ENCODE results near the gene BCOR. TPM values are rescaled to one million over a fixed set of nuclear protein-coding genes. Genes with fewer than 3 reads are reported as not detected.
A peak's percentile ranks its signal among the peaks of the same experiment; 100 is the strongest.

BCOR gene
- total RNA-seq, 2 experiments from 2014 or later = 43.9 to 58.0 TPM

GRCh38 chrX:40090961-40091360, 6.8 kb downstream of the BCOR start:
- no peak overlapping the region for H3K27ac Mint-ChIP-seq

GRCh38 chrX:40090050-40090804, 7.5 kb downstream of the BCOR start:
- no peaks in the 10 kb centered on the region for H3K27me3 Mint-ChIP-seq
- H3K9me3 Mint-ChIP-seq (ENCODE audit: low read depth) = no peaks in the 10 kb centered on the region
- peaks cover 10% of the 10 kb centered on the region for H3K36me3 Mint-ChIP-seq
- H3K27ac Mint-ChIP-seq = no peak overlapping the region
- peaks cover 51% of the 10 kb centered on the region for H3K4me1 Mint-ChIP-seq
- peak; percentile 40 for ATAC-seq
- DNase-seq = no peak
- H3K4me3 Mint-ChIP-seq = peak overlapping the region; percentile 54
- CTCF ChIA-PET = interaction anchor here (2.1 kb wide), 1 partner anchor 76 kb away, joined by 6 read pairs; no protein-coding TSS in a partner anchor

More at GRCh38 chrX:40090961-40091360, 6.8 kb downstream of the BCOR start:
- H3K27me3 Mint-ChIP-seq = no peaks in the 10 kb centered on the region
- peak overlapping the region; percentile 54 for H3K4me3 Mint-ChIP-seq
- peaks cover 49% of the 10 kb centered on the region for H3K4me1 Mint-ChIP-seq
- DNase-seq (no peak), ATAC-seq (no peak)
- H3K9me3 Mint-ChIP-seq (ENCODE audit: low read depth) = no peaks in the 10 kb centered on the region
- CTCF ChIA-PET = no interaction called here
- H3K36me3 Mint-ChIP-seq = peaks cover 9% of the 10 kb centered on the region

GRCh38 chrX:40088803-40089540, 8.8 kb downstream of the BCOR start:
- DNase-seq (no peak), ATAC-seq (no peak)
- H3K4me3 Mint-ChIP-seq = no peak overlapping the region
- H3K36me3 Mint-ChIP-seq = peaks cover 9% of the 10 kb centered on the region
- no peak overlapping the region for H3K27ac Mint-ChIP-seq
- peaks cover 59% of the 10 kb centered on the region for H3K4me1 Mint-ChIP-seq
- no peaks in the 10 kb centered on the region for H3K9me3 Mint-ChIP-seq (ENCODE audit: low read depth)
- CTCF ChIA-PET = interaction anchor here (2.1 kb wide), 1 partner anchor 75 kb away, joined by 6 read pairs; no protein-coding TSS in a partner anchor
- H3K27me3 Mint-ChIP-seq = no peaks in the 10 kb centered on the region

GRCh38 chrX:40088299-40088625, 9.5 kb downstream of the BCOR start:
- ATAC-seq (no peak), DNase-seq (no peak)
- Mint-ChIP-seq H3K9me3 (ENCODE audit: low read depth) (no peaks in the 10 kb centered on the region), H3K4me3 (no peak overlapping the region), H3K27me3 (no peaks in the 10 kb centered on the region), H3K36me3 (peaks cover 8% of the 10 kb centered on the region), H3K4me1 (peaks cover 57% of the 10 kb centered on the region), H3K27ac (no peak overlapping the region)
- CTCF ChIA-PET = interaction anchor here (2.1 kb wide), 1 partner anchor 75 kb away, joined by 6 read pairs; no protein-coding TSS in a partner anchor

GRCh38 chrX:40087425-40088298, 10.1 kb downstream of the BCOR start:
- H3K4me1 Mint-ChIP-seq = peaks cover 52% of the 10 kb centered on the region
- no peaks in the 10 kb centered on the region for H3K27me3 Mint-ChIP-seq
- H3K4me3 Mint-ChIP-seq = no peak overlapping the region
- CTCF ChIA-PET = interaction anchor here (2.1 kb wide), 1 partner anchor 74 kb away, joined by 6 read pairs; no protein-coding TSS in a partner anchor
- H3K36me3 Mint-ChIP-seq = peaks cover 3% of the 10 kb centered on the region
- H3K9me3 Mint-ChIP-seq (ENCODE audit: low read depth) = no peaks in the 10 kb centered on the region
- no peak overlapping the region for H3K27ac Mint-ChIP-seq
- no peak for ATAC-seq
- no peak for DNase-seq

GRCh38 chrX:40086569-40087335, 11.0 kb downstream of the BCOR start:
- ATAC-seq = no peak
- Mint-ChIP-seq H3K4me1 (peaks cover 49% of the 10 kb centered on the region), H3K36me3 (peaks cover 3% of the 10 kb centered on the region), H3K9me3 (ENCODE audit: low read depth) (no peaks in the 10 kb centered on the region), H3K4me3 (no peak overlapping the region), H3K27me3 (no peaks in the 10 kb centered on the region), H3K27ac (no peak overlapping the region)
- DNase-seq = no peak
- CTCF ChIA-PET = no interaction called here

- H3K36me3 Mint-ChIP-seq = peaks cover 3% of the 10 kb centered on the region
- no peak for ATAC-seq
- CTCF ChIA-PET = no interaction called here
Measured at GRCh38 chrX:40085714-40086113, 12.0 kb downstream of the BCOR start.

GRCh38 chrX:40085102-40085551, 12.6 kb downstream of the BCOR start:
- Mint-ChIP-seq H3K4me1 (peaks cover 47% of the 10 kb centered on the region), H3K4me3 (no peak overlapping the region), H3K27ac (no peak overlapping the region), H3K27me3 (no peaks in the 10 kb centered on the region), H3K9me3 (ENCODE audit: low read depth) (no peaks in the 10 kb centered on the region), H3K36me3 (peaks cover 3% of the 10 kb centered on the region)
- CTCF ChIA-PET = no interaction called here
- ATAC-seq (no peak), DNase-seq (no peak)

More at GRCh38 chrX:40085714-40086113, 12.0 kb downstream of the BCOR start:
- Mint-ChIP-seq H3K27ac (no peak overlapping the region), H3K4me3 (no peak overlapping the region), H3K4me1 (peaks cover 42% of the 10 kb centered on the region), H3K27me3 (no peaks in the 10 kb centered on the region), H3K9me3 (ENCODE audit: low read depth) (no peaks in the 10 kb centered on the region)
- DNase-seq = no peak

- ATAC-seq = no peak
- CTCF ChIA-PET = no interaction called here
- H3K36me3 Mint-ChIP-seq = peaks cover 3% of the 10 kb centered on the region
- no peaks in the 10 kb centered on the region for H3K9me3 Mint-ChIP-seq (ENCODE audit: low read depth)
- H3K27ac Mint-ChIP-seq = no peak overlapping the region
- H3K4me3 Mint-ChIP-seq = peak overlapping the region; percentile 40
- H3K27me3 Mint-ChIP-seq = no peaks in the 10 kb centered on the region
- DNase-seq = no peak
- peaks cover 47% of the 10 kb centered on the region for H3K4me1 Mint-ChIP-seq
Measured at GRCh38 chrX:40084471-40085101, 13.2 kb downstream of the BCOR start.

- Mint-ChIP-seq H3K27ac (no peak overlapping the region), H3K9me3 (ENCODE audit: low read depth) (no peaks in the 10 kb centered on the region), H3K4me1 (peaks cover 46% of the 10 kb centered on the region)
Measured at GRCh38 chrX:40083979-40084359, 13.8 kb downstream of the BCOR start.

GRCh38 chrX:40083120-40083978, 14.4 kb downstream of the BCOR start:
- H3K36me3 Mint-ChIP-seq = peaks cover 3% of the 10 kb centered on the region
- no peaks in the 10 kb centered on the region for H3K9me3 Mint-ChIP-seq (ENCODE audit: low read depth)
- no peak for ATAC-seq
- CTCF ChIA-PET = no interaction called here
- H3K27me3 Mint-ChIP-seq = no peaks in the 10 kb centered on the region
- H3K4me3 Mint-ChIP-seq = no peak overlapping the region
- DNase-seq = no peak
- H3K27ac Mint-ChIP-seq = no peak overlapping the region
- peaks cover 42% of the 10 kb centered on the region for H3K4me1 Mint-ChIP-seq

More at GRCh38 chrX:40083979-40084359, 13.8 kb downstream of the BCOR start:
- Mint-ChIP-seq H3K36me3 (peaks cover 3% of the 10 kb centered on the region), H3K27me3 (no peaks in the 10 kb centered on the region), H3K4me3 (peak overlapping the region; percentile 40)
- CTCF ChIA-PET = no interaction called here
- no peak for ATAC-seq
- DNase-seq = no peak
